Measurements from ENCODE around the gene HECTD1. TPM values are rescaled to one million over a fixed set of nuclear protein-coding genes. Genes with fewer than 3 reads are reported as not detected.

HECTD1 gene
- total RNA-seq, 1 donor from 2014 or later = 163 TPM

GRCh38 chr14:31139301-31139847 is 68.2 kb downstream of the HECTD1 start:
- no peaks in the 10 kb centered on the region for H3K9me3 Mint-ChIP-seq (ENCODE audit: low read depth)
- no peaks in the 10 kb centered on the region for H3K4me1 Mint-ChIP-seq (ENCODE audit: low read depth)
- TF ChIP-seq CTCF (IDR thresholded peaks at IDR 0.05; ENCODE audit: unreplicated experiment) = no peak
- H3K4me3 Mint-ChIP-seq (ENCODE audit: low read depth) = no peak overlapping the region
- DNase-seq (ENCODE audit: low spot score, unreplicated experiment) = no peak
- H3K36me3 Mint-ChIP-seq (ENCODE audit: insufficient read depth) = peaks cover 24% of the 10 kb centered on the region
- no peaks in the 10 kb centered on the region for H3K27me3 Mint-ChIP-seq
- H3K27ac Mint-ChIP-seq = no peak overlapping the region

- Mint-ChIP-seq H3K36me3 (ENCODE audit: insufficient read depth) (peaks cover 25% of the 10 kb centered on the region), H3K27me3 (no peaks in the 10 kb centered on the region), H3K9me3 (ENCODE audit: low read depth) (no peaks in the 10 kb centered on the region), H3K4me3 (ENCODE audit: low read depth) (no peak overlapping the region), H3K4me1 (ENCODE audit: low read depth) (no peaks in the 10 kb centered on the region), H3K27ac (no peak overlapping the region)
- no peak for DNase-seq (ENCODE audit: low spot score, unreplicated experiment)
- TF ChIP-seq CTCF (IDR thresholded peaks at IDR 0.05; ENCODE audit: unreplicated experiment) = no peak
Measured at GRCh38 chr14:31138301-31138700, 69.3 kb downstream of the HECTD1 start.

DNA sequence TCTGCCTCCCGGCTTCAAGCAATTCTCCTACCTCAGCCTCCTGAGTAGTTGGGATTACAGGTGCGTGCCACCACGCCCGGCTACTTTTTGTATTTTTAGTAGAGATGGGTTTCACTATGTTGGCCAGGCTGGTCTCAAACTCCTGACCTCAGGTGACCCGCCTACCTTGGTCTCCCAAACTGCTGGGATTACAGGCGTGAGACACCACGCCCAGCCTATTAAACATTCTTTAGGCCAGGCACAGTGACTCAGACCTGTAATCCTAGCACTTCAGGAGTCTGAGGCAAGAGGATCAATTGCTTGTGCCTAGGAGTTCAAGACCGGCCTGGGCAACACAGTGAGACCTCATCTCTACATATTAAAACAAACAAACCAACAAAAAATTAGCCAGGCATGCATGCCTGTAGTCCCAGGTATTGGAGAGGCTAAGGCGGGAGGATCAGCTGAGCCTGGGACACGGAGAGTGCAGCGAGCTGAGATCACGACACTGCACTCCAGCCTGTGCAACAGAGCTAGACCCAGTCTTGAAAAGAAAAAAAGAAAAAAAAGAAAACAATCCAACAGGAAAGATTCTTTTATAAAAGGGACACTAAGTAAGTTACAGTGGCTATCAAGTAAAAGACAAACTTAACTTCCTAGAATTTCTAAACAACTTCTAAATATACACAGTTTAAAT is 70.2 kb downstream of the HECTD1 start:
- Mint-ChIP-seq H3K4me1 (ENCODE audit: low read depth) (no peaks in the 10 kb centered on the region), H3K27ac (peak overlapping the region; percentile 12), H3K4me3 (ENCODE audit: low read depth) (no peak overlapping the region), H3K36me3 (ENCODE audit: insufficient read depth) (peaks cover 27% of the 10 kb centered on the region), H3K27me3 (no peaks in the 10 kb centered on the region), H3K9me3 (ENCODE audit: low read depth) (no peaks in the 10 kb centered on the region)
- no peak for TF ChIP-seq CTCF (IDR thresholded peaks at IDR 0.05; ENCODE audit: unreplicated experiment)
- DNase-seq (ENCODE audit: low spot score, unreplicated experiment) = no peak

GRCh38 chr14:31133133-31133532 is 74.5 kb downstream of the HECTD1 start:
- Mint-ChIP-seq H3K9me3 (ENCODE audit: low read depth) (no peaks in the 10 kb centered on the region), H3K4me3 (ENCODE audit: low read depth) (no peak overlapping the region), H3K4me1 (ENCODE audit: low read depth) (peaks cover 4% of the 10 kb centered on the region), H3K36me3 (ENCODE audit: insufficient read depth) (peaks cover 24% of the 10 kb centered on the region), H3K27ac (peak overlapping the region; percentile 86), H3K27me3 (no peaks in the 10 kb centered on the region)
- no peak for DNase-seq (ENCODE audit: low spot score, unreplicated experiment)
- no peak for TF ChIP-seq CTCF (IDR thresholded peaks at IDR 0.05; ENCODE audit: unreplicated experiment)

DNA sequence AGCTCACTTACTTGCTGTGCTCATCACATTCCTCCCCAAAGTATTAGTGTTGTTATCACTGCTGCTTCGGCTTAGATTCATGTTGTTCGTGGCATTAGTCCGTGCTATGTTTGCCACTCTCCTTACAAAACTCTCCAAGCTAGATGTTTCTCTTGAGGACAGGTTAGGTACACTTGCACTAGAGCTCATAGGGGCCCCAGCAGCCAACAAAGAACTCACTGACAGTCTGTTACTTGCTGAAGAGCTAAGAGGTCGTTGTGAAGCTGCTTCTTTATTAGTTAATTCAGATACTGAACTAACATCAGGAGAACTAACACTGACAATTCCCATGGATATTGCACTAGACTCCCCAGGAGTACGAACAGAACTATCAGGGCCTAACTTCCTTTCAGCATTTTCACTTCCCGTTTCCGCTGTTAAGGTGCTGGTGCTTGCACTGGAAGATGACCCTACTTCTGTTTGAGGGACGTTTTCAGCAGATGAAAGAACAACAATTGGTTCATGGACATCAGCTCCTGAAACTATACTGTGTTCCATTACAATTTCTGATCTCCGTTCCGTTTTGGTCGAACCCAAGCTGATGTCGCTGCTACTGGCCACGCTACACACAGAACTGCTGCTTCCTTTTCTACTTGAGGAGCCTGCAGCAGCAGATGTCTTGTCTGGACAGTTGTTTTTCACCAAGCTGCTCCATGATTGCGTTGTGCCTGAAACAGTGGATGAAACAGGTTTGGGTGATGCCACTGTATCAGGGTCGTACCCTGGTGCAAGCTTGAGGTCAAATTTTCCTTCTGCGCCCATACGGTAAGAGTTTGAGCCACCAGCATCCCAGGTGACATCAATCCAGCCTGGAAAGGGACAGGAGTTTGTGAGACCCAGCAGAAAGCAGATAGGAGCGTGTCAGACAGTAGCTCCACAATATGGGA is 78.7 kb downstream of the HECTD1 start:
- peaks cover 10% of the 10 kb centered on the region for H3K4me1 Mint-ChIP-seq (ENCODE audit: low read depth)
- TF ChIP-seq CTCF (IDR thresholded peaks at IDR 0.05; ENCODE audit: unreplicated experiment) = no peak
- peaks cover 19% of the 10 kb centered on the region for H3K36me3 Mint-ChIP-seq (ENCODE audit: insufficient read depth)
- no peak for DNase-seq (ENCODE audit: low spot score, unreplicated experiment)
- H3K4me3 Mint-ChIP-seq (ENCODE audit: low read depth) = no peak overlapping the region
- peak overlapping the region; percentile 39 for H3K27ac Mint-ChIP-seq
- no peaks in the 10 kb centered on the region for H3K27me3 Mint-ChIP-seq
- H3K9me3 Mint-ChIP-seq (ENCODE audit: low read depth) = no peaks in the 10 kb centered on the region
